GM11168 (cell line): ENCODE data around the gene TTC39C.

Source experiments
- in situ Hi-C: fragments of 300-500 bp; cut with MboI; formaldehyde crosslinking; loops from one replicate; pipeline ENCODE4 v1.12.0; 2022; ENCODE audit warnings: low sequenced_read_pairs; ENCODE audit not compliant: unreplicated experiment

The TTC39C gene

GRCh38 chr18:23990474-23991410 lies 23.8 kb upstream of the TTC39C start:
- in situ Hi-C loops: no loop called here

GRCh38 chr18:23992089-23992940 lies 22.2 kb upstream of the TTC39C start:
- in situ Hi-C loops: no loop called here

GRCh38 chr18:23992941-23993280 lies 21.6 kb upstream of the TTC39C start:
- in situ Hi-C loops: no loop called here

GRCh38 chr18:23994361-23994902 lies 20.1 kb upstream of the TTC39C start:
- in situ Hi-C loops: no loop called here

DNA sequence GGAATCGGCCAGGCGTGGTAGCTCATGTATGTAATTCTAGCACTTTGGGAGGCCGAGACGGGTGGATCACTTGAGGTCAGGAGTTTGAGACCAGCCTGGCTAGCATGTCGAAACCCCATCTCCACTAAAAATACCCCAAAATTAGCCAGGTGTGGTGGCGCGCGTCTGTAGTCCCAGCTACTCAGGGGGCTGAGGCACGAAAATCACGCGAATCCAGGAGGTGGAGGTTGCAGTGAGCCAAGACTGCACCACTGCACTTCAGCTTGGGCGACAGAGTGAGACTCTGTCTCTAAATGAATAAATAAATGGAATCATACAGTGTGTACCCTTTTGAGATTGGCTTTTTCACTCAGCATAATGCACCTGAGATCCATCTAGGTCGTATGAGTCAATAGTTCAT lies 19.4 kb upstream of the TTC39C start:
- in situ Hi-C loops: no loop called here

DNA sequence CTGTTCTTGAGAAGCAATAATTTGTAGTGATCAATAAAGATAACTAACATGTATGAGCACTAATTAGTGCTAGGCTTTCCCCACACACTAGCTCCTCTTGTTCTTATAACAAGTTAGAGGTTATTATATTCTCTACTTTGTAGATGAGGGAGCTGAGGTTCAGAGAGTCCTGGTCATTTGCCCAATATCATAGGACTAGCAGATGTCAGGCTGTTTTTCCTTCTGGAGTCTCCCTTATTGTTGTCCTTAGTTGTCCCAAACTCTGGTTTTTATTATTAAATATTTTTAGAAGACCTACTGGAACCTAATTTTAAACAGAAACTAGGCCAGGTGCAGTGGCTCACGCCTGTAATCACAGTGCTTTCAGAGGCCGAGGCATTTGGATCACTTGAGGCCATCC lies 16.5 kb upstream of the TTC39C start:
- in situ Hi-C loops: no loop called here

GRCh38 chr18:23998820-23999219 lies 15.7 kb upstream of the TTC39C start:
- in situ Hi-C loops: no loop called here

GRCh38 chr18:24000613-24001490 lies 13.7 kb upstream of the TTC39C start:
- in situ Hi-C loops: no loop called here

DNA sequence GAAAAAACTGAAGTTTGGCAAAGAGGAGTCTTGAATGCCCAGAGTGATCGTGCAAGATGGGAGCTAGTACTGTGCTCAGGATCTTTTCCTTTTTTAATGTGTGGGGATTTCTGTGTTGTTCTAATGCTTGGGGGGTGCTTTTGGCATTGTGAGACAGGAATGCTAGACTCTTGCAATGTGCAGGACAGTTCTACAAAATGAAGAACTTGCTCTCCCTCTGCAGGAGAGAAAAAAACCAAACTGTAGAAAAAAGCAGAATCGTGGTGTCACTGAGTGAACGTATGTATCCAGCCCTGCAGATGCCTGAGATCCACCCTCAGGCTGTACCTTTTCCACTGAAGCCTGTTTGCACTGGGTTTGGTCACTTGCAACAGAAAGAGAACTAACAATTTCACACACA lies 12.1 kb upstream of the TTC39C start:
- in situ Hi-C loops: no loop called here

DNA sequence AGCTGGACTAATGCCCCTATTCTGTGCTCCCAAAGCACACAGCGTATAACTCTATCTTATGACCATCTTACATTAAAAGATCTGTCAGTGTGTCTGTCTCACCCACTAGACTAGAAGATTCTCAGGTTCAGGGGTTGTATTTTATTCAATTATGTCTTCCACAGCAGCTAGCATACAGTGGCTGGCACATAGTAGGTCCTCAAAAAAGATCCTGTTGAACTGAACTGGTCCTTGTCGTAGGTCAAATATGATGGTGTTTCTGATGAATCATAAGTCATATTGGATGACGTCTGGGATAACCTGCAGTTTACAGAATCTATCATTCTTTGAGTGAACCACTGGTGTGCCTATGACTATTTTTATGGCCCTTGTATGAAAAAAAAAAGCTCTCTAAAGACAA lies 11.3 kb upstream of the TTC39C start:
- in situ Hi-C loops: no loop called here

DNA sequence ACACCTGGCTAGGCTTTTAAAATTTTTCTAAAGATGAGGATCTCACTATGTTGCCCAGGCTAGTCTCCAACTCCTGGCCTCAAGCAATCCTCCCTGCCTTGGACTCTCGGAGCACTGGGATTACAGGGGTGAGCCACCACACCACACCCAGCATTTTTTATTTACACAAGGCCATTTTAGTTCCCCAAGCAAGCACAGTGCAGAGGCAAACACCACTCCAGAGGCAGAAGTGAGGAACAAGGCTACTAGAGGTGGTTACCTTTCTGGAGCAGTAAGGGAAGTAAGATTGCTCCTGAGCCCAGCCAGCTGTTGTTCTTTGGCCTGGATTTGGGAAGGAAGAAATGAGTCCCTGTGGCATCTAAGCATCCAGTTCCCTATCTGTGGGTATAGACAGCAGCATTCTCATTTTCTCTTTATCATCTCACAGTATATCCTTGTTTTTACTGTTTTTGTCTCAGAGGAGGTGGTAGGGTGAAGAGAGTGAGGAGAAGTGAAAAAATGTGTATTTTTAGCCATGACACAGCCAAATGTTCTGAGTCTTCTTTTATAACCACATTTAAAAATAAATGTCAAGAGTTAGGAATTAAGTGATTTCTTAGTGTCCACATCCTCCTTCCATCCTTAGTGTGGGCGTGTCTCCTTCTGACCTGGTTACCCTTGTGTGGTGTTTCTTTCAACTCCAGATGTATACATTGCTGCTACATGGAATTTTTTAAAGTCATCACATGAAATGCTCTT lies 10.5 kb upstream of the TTC39C start:
- in situ Hi-C loops: no loop called here

DNA sequence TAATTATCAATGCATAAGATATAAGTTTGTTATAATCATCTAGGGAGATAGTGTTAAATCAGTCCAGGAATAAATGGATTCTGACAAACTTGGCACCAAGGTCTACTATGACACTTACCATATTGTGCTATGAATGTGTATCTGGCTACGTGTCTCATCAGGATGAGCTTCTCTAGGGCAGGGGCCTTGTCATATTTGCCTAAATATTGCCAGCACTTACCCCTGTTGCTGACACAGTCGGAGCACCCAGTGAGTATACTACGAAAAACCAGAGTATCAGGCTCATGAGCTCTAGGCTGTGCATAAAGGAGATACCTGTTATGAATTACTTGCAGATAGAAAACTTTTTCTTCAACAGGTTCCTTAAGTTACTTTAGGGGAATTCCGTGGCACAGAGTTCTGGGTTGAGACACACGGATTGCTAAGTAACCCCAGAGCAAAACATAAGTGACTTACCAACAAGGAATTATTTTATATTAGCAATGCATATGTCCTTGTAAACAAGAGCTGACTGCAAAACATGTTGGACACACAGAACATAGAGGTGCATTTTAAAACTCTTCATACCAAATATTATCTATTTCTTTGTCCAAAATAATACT lies 7.7 kb upstream of the TTC39C start:
- in situ Hi-C loops: no loop called here

- in situ Hi-C loops: no loop called here
Observed at GRCh38 chr18:24009246-24009645, 5.3 kb upstream of the TTC39C start.

DNA sequence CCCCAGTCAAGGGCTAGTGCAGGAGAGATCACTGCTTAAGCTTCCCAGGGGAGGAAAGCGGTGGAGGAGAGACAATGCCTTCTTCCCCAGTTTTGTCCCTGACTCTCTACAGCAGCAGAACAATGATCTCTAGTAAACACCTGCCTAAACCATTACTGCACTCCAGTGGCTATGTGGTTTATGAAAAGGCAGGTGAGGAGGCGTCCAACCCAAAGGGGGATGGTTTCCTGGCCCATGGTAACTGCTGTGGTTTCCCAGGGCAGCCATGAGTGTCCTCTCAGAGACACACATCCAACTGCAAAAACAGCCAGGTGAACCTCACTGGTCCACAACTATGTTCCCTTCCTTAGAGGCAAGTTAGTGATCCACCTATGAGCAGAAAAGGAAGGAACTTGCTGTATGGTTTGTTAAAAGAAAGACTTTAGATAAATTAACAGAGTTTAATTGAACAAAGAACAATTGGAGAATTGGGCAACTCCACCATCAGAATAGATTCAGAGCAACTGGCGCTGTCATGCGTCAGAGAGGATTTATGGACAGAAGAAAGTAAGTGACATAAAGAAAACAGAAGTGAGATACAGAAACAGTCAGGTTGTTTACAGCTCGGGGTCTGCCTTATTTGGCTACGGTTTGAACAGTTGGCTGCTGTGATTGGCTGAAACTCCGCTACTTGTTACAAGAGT lies 4.8 kb upstream of the TTC39C start:
- in situ Hi-C loops: no loop called here

GRCh38 chr18:24010673-24011072 lies 3.9 kb upstream of the TTC39C start:
- in situ Hi-C loops: no loop called here

GRCh38 chr18:24011123-24011917 lies 3.2 kb upstream of the TTC39C start:
- in situ Hi-C loops: no loop called here

DNA sequence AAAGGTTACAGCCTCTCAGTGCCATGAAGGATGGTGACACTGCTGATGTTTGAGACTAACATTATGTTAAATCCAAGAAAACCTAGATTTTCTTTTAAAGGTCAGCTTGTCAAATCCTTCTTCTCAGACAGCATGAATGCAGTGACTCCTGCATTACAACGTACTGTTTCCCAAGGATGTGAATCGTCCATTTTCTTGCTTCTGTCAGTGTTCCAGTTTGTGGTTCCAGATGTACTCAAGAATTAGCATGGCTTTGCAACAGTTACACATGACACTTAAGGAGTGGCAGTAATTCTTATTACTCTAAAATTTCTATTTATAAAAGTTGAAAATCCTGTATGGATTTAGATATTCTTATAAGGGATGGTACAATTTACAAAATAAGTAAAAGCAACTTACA lies 1.5 kb upstream of the TTC39C start:
- in situ Hi-C loops: no loop called here
